Measurements from ENCODE around the gene C19orf44.

GRCh38 chr19:16537111-16537510, 40.9 kb downstream of the C19orf44 start:
- no peak for TF ChIP-seq CTCF (IDR thresholded peaks at IDR 0.05)
- no peak for TF ChIP-seq POLR2AphosphoS5 (IDR thresholded peaks at IDR 0.05)
